GM13977 (cell line): Measurements from ENCODE around the gene EEFSEC.

Source experiments
- DNase-seq: peaks from one replicate; pipeline ENCODE4 v3.0.0; 2012; ENCODE audit warnings: low spot score
- in situ Hi-C: fragments of 300-500 bp; cut with MboI; formaldehyde crosslinking; loops from one replicate; pipeline ENCODE4 v1.12.0; 2022; ENCODE audit warnings: low sequenced_read_pairs, low pct_unique_long_range_greater_than_20kb, mixed read lengths, inconsistent platforms; ENCODE audit not compliant: unreplicated experiment
- TF ChIP-seq, protein P1 (sequence below): IDR thresholded peaks from 2 replicates; pipeline ENCODE4 v1.5.1; 2012; ENCODE audit warnings: mild to moderate bottlenecking, control low read depth; ENCODE audit not compliant: insufficient read depth; ENCODE audit errors: extremely low read depth, missing control alignments

The EEFSEC gene

DNA sequence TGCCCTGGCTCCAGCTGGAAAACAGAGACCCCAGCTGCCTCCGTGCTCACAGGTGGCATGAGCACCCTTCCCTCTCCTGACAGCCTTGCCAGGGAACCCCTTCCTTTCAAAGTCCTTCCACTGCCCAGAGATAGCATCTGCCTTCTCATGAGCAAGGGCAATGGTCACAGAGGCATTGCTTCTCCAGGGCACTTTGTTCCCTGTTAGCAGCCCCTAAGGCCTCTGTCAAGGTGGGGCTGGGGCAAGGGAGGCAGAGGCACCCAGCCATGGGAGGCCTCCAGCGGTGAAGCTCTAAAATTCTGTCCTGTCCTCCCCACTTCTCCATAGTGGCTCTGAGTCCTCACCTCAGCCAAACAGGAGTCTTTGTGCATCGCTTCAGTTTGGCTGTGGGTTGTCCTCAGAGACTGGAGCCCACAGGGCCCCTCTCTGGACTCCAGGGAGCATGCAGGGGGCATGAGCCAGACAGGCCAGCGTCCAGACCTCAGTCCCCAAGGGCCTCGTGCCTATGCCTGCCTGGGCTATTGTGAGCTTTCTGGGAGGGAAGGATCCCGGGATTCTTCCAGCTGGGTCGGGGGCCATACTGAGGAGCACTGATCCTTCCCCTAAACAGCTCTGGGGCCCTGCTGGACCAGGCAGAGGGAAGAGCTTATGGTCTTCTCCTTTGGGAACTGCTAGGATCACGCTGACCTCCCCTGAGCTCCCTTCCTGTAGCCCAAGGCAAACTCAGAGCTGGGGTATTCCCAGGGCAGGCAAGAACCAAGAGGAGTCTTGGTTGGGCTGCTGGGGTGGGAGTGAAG lies 206.8 kb downstream of the EEFSEC start:
- DNase-seq, result no peak
- in situ Hi-C loops, result no loop called here
- TF ChIP-seq, protein P1, sequence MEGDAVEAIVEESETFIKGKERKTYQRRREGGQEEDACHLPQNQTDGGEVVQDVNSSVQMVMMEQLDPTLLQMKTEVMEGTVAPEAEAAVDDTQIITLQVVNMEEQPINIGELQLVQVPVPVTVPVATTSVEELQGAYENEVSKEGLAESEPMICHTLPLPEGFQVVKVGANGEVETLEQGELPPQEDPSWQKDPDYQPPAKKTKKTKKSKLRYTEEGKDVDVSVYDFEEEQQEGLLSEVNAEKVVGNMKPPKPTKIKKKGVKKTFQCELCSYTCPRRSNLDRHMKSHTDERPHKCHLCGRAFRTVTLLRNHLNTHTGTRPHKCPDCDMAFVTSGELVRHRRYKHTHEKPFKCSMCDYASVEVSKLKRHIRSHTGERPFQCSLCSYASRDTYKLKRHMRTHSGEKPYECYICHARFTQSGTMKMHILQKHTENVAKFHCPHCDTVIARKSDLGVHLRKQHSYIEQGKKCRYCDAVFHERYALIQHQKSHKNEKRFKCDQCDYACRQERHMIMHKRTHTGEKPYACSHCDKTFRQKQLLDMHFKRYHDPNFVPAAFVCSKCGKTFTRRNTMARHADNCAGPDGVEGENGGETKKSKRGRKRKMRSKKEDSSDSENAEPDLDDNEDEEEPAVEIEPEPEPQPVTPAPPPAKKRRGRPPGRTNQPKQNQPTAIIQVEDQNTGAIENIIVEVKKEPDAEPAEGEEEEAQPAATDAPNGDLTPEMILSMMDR, result no peak

- DNase-seq, result no peak
- TF ChIP-seq, protein P1, result no peak
- in situ Hi-C loops, result no loop called here
Observed at GRCh38 chr3:128360705-128361271, 207.5 kb downstream of the EEFSEC start.

- in situ Hi-C loops, result no loop called here
- DNase-seq, result no peak
- TF ChIP-seq, protein P1, result no peak
Observed at GRCh38 chr3:128362026-128362965, 209.0 kb downstream of the EEFSEC start.

GRCh38 chr3:128364291-128364690 lies 211.0 kb downstream of the EEFSEC start:
- in situ Hi-C loops, result no loop called here
- TF ChIP-seq, protein P1, result no peak
- DNase-seq, result no peak

- in situ Hi-C loops, result no loop called here
- DNase-seq, result no peak
- TF ChIP-seq, protein P1, result no peak
Observed at GRCh38 chr3:128364808-128365360, 211.6 kb downstream of the EEFSEC start.

GRCh38 chr3:128366136-128366535 lies 212.9 kb downstream of the EEFSEC start:
- DNase-seq, result no peak
- in situ Hi-C loops, result no loop called here
- TF ChIP-seq, protein P1, result no peak
